ENCODE measurements around the gene LAIR1. TPM values are rescaled to one million over a fixed set of nuclear protein-coding genes. Genes with fewer than 3 reads are reported as not detected.
"Not testable (repeated sequence)": the region's sequence is repeated elsewhere in the genome, so short reads cannot be mapped to it uniquely, and the experiment has no call there.

Gene LAIR1
- total and polyA plus RNA-seq, 2 experiments from 2014 or later, result 0.20 to 2.2 TPM

DNA sequence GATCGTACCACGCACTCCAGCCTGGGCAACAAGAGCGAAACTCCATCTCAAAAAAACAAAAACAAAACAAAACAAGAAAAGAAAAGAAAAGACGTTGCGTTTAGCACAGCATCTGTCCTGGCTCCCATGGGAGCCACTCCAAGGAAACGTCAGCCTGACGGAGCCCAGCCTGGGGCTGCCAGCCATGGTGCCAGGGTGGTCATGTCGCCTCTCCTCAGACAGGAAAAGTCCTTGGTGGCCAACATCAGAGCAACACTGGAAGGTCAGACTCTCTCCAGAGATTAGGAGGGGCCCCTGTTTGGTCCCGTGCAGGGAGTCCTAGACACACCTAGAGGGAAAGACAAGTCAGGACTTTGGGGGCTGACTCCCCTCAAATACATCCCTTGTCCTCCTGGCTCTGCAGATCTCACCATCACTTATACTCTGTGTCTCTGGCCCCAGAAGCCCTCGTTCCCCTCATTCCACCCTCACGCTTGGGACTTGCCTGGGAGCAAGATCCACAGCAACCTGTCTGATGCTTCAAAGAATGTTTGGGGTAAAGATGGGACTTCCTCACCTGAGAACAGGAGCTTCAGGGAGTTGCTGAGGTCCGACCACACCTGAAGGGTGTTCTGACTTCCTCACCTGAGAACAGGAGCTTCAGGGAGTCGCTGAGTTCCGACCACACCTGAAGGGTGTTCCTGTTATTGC is 35.1 kb downstream of the LAIR1 start:
- no peaks in the 10 kb centered on the region for H4K20me1 ChIP-seq (ENCODE audit: insufficient read depth, poor library complexity, severe bottlenecking)
- H3K4me2 ChIP-seq, result no peak overlapping the region
- no peaks in the 10 kb centered on the region for H3K9me2 ChIP-seq (replicated peaks; ENCODE audit: insufficient read depth)
- H3K9me3 ChIP-seq (ENCODE audit: low read depth), result no peaks in the 10 kb centered on the region
- 85% methylated on average over 14 of the region's 14 CpGs for WGBS (ENCODE audit: low lambda C conversion rate, missing lambda C conversion rate)
- H3K27me3 ChIP-seq, result peaks cover 3% of the 10 kb centered on the region
- no peaks in the 10 kb centered on the region for H3K36me3 ChIP-seq (replicated peaks; ENCODE audit: insufficient read depth, low read depth)
- no peak overlapping the region for H3K27ac ChIP-seq
- H3K4me1 ChIP-seq (ENCODE audit: insufficient read depth), result no peaks in the 10 kb centered on the region
- no peak overlapping the region for H2AFZ ChIP-seq
- no peak for DNase-seq (ENCODE audit: low spot score)
- no peak overlapping the region for H3K4me3 ChIP-seq
- no peaks in the 10 kb centered on the region for H3K79me2 ChIP-seq
- TF ChIP-seq EZH2phosphoT487 (IDR thresholded peaks at IDR 0.05; ENCODE audit: low read depth, severe bottlenecking, unreplicated experiment), result no peak
- TF ChIP-seq, protein P1, sequence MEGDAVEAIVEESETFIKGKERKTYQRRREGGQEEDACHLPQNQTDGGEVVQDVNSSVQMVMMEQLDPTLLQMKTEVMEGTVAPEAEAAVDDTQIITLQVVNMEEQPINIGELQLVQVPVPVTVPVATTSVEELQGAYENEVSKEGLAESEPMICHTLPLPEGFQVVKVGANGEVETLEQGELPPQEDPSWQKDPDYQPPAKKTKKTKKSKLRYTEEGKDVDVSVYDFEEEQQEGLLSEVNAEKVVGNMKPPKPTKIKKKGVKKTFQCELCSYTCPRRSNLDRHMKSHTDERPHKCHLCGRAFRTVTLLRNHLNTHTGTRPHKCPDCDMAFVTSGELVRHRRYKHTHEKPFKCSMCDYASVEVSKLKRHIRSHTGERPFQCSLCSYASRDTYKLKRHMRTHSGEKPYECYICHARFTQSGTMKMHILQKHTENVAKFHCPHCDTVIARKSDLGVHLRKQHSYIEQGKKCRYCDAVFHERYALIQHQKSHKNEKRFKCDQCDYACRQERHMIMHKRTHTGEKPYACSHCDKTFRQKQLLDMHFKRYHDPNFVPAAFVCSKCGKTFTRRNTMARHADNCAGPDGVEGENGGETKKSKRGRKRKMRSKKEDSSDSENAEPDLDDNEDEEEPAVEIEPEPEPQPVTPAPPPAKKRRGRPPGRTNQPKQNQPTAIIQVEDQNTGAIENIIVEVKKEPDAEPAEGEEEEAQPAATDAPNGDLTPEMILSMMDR (IDR thresholded peaks at IDR 0.05; ENCODE audit: poor library complexity), result no peak

GRCh38 chr19:54328781-54329180 is 36.0 kb downstream of the LAIR1 start:
- H3K4me3 ChIP-seq; H3K4me2 ChIP-seq; H3K36me3 ChIP-seq (replicated peaks; ENCODE audit: insufficient read depth, low read depth); H3K27ac ChIP-seq; H4K20me1 ChIP-seq (ENCODE audit: insufficient read depth, poor library complexity, severe bottlenecking); H3K79me2 ChIP-seq; DNase-seq (ENCODE audit: low spot score); H3K9me3 ChIP-seq (ENCODE audit: low read depth); H2AFZ ChIP-seq; H3K9me2 ChIP-seq (replicated peaks; ENCODE audit: insufficient read depth); H3K27me3 ChIP-seq; H3K4me1 ChIP-seq (ENCODE audit: insufficient read depth): not testable (repeated sequence)
- 81% methylated on average over 5 of the region's 5 CpGs for WGBS (ENCODE audit: low lambda C conversion rate, missing lambda C conversion rate)

DNA sequence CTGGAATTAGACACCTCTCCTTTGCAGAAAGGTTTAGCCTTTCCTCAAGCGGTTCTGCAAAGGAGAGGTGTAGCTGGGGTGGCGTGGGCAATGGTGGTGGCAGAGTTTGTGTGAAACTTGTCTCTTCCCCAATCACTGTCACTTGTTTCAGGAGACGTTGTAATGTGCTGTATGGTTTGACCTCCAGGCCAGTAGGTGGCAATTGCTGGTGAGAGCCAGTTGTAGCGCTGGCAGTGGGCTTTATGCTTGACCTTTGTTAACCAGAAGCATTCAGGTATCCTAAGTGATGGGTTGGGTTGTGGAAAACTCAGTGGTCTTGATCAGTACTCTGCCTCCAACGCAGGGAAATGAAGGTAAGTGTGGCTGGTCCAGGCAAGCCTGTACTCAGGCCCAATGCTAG is 39.1 kb downstream of the LAIR1 start:
- Histone ChIP-seq H3K4me2 (no peak overlapping the region), H3K9me3 (ENCODE audit: low read depth) (no peaks in the 10 kb centered on the region), H3K79me2 (no peaks in the 10 kb centered on the region), H3K27me3 (peaks cover 8% of the 10 kb centered on the region), H3K9me2 (replicated peaks; ENCODE audit: insufficient read depth) (no peaks in the 10 kb centered on the region), H3K27ac (no peak overlapping the region), H4K20me1 (ENCODE audit: insufficient read depth, poor library complexity, severe bottlenecking) (no peaks in the 10 kb centered on the region), H3K36me3 (replicated peaks; ENCODE audit: insufficient read depth, low read depth) (no peaks in the 10 kb centered on the region), H3K4me3 (no peak overlapping the region), H3K4me1 (ENCODE audit: insufficient read depth) (no peaks in the 10 kb centered on the region), H2AFZ (no peak overlapping the region)
- TF ChIP-seq, protein P1 (IDR thresholded peaks at IDR 0.05; ENCODE audit: poor library complexity), result no peak
- no peak for DNase-seq (ENCODE audit: low spot score)
- WGBS (ENCODE audit: low lambda C conversion rate, missing lambda C conversion rate), result 80% methylated on average over 5 of the region's 5 CpGs

GRCh38 chr19:54325194-54325621 is 39.5 kb downstream of the LAIR1 start:
- Histone ChIP-seq H3K9me2 (replicated peaks; ENCODE audit: insufficient read depth) (no peaks in the 10 kb centered on the region), H3K79me2 (no peaks in the 10 kb centered on the region), H3K4me3 (no peak overlapping the region), H4K20me1 (ENCODE audit: insufficient read depth, poor library complexity, severe bottlenecking) (no peaks in the 10 kb centered on the region), H3K36me3 (replicated peaks; ENCODE audit: insufficient read depth, low read depth) (no peaks in the 10 kb centered on the region), H2AFZ (no peak overlapping the region), H3K4me2 (no peak overlapping the region), H3K27me3 (peaks cover 8% of the 10 kb centered on the region), H3K4me1 (ENCODE audit: insufficient read depth) (no peaks in the 10 kb centered on the region), H3K27ac (no peak overlapping the region), H3K9me3 (ENCODE audit: low read depth) (no peaks in the 10 kb centered on the region)
- WGBS (ENCODE audit: low lambda C conversion rate, missing lambda C conversion rate), result 14% methylated on average over 4 of the region's 4 CpGs
- DNase-seq (ENCODE audit: low spot score), result peak; percentile 42
- TF ChIP-seq EZH2phosphoT487 (IDR thresholded peaks at IDR 0.05; ENCODE audit: low read depth, severe bottlenecking, unreplicated experiment), result no peak
- TF ChIP-seq EZH2 (IDR thresholded peaks at IDR 0.05; ENCODE audit: borderline replicate concordance), result no peak
- TF ChIP-seq, protein P1 (IDR thresholded peaks at IDR 0.05; ENCODE audit: poor library complexity), result peak; percentile 63

Measured in hepatocyte (in vitro differentiated cells).